ENCODE measurements around the gene SETD4.

SETD4 gene

GRCh38 chr21:36039861-36040260, 20.5 kb downstream of the SETD4 start:
- Histone ChIP-seq H3K4me1 (ENCODE audit: insufficient read depth, low read length) (no peaks in the 10 kb centered on the region), H2AFZ (ENCODE audit: low read depth, low read length) (no peak overlapping the region), H3K9me3 (ENCODE audit: insufficient read depth, low read length, severe bottlenecking) (no peaks in the 10 kb centered on the region), H3K9ac (ENCODE audit: low read depth, low read length) (no peak overlapping the region), H3K79me2 (ENCODE audit: insufficient read depth, low read length) (no peaks in the 10 kb centered on the region), H3K4me2 (ENCODE audit: insufficient read depth, low read length) (no peak overlapping the region), H3K27me3 (ENCODE audit: insufficient read depth, low read length, poor library complexity) (no peaks in the 10 kb centered on the region), H3K4me3 (ENCODE audit: low read depth in 1 of 2, low read length in 2 of 2) (no peak overlapping the region), H4K20me1 (ENCODE audit: insufficient read depth, low read length) (no peaks in the 10 kb centered on the region), H3K27ac (ENCODE audit: low read length) (no peak overlapping the region), H3K36me3 (ENCODE audit: insufficient read depth, low read length) (peaks cover 84% of the 10 kb centered on the region)
- ATAC-seq (ENCODE audit: insufficient read depth, low read depth) (no peak), DNase-seq (no peak)
- no peak for TF ChIP-seq CTCF (IDR thresholded peaks at IDR 0.05; ENCODE audit: borderline replicate concordance, extremely low read depth, low read length, poor library complexity, severe bottlenecking)
- no peak for TF ChIP-seq EZH2 (IDR thresholded peaks at IDR 0.05; ENCODE audit: borderline replicate concordance, low read depth, low read length, severe bottlenecking)

GRCh38 chr21:36038701-36039497, 21.4 kb downstream of the SETD4 start:
- H3K36me3 ChIP-seq (ENCODE audit: insufficient read depth, low read length), result peaks cover 83% of the 10 kb centered on the region
- H3K27me3 ChIP-seq (ENCODE audit: insufficient read depth, low read length, poor library complexity), result no peaks in the 10 kb centered on the region
- no peak overlapping the region for H3K4me2 ChIP-seq (ENCODE audit: insufficient read depth, low read length)
- no peak for ATAC-seq (ENCODE audit: insufficient read depth, low read depth)
- no peaks in the 10 kb centered on the region for H3K4me1 ChIP-seq (ENCODE audit: insufficient read depth, low read length)
- no peak overlapping the region for H3K4me3 ChIP-seq (ENCODE audit: low read depth in 1 of 2, low read length in 2 of 2)
- no peak overlapping the region for H3K27ac ChIP-seq (ENCODE audit: low read length)
- no peaks in the 10 kb centered on the region for H4K20me1 ChIP-seq (ENCODE audit: insufficient read depth, low read length)
- no peak for DNase-seq
- H3K9ac ChIP-seq (ENCODE audit: low read depth, low read length), result no peak overlapping the region
- H2AFZ ChIP-seq (ENCODE audit: low read depth, low read length), result no peak overlapping the region
- TF ChIP-seq EZH2 (IDR thresholded peaks at IDR 0.05; ENCODE audit: borderline replicate concordance, low read depth, low read length, severe bottlenecking), result no peak
- no peak for TF ChIP-seq CTCF (IDR thresholded peaks at IDR 0.05; ENCODE audit: borderline replicate concordance, extremely low read depth, low read length, poor library complexity, severe bottlenecking)
- H3K9me3 ChIP-seq (ENCODE audit: insufficient read depth, low read length, severe bottlenecking), result no peaks in the 10 kb centered on the region
- H3K79me2 ChIP-seq (ENCODE audit: insufficient read depth, low read length), result no peaks in the 10 kb centered on the region

- no peaks in the 10 kb centered on the region for H3K9me3 ChIP-seq (ENCODE audit: insufficient read depth, low read length, severe bottlenecking)
- no peak overlapping the region for H3K27ac ChIP-seq (ENCODE audit: low read length)
- no peak overlapping the region for H3K4me3 ChIP-seq (ENCODE audit: low read depth in 1 of 2, low read length in 2 of 2)
- H3K36me3 ChIP-seq (ENCODE audit: insufficient read depth, low read length), result peaks cover 58% of the 10 kb centered on the region
- no peak overlapping the region for H3K9ac ChIP-seq (ENCODE audit: low read depth, low read length)
- H3K27me3 ChIP-seq (ENCODE audit: insufficient read depth, low read length, poor library complexity), result no peaks in the 10 kb centered on the region
- H2AFZ ChIP-seq (ENCODE audit: low read depth, low read length), result no peak overlapping the region
- H3K79me2 ChIP-seq (ENCODE audit: insufficient read depth, low read length), result no peaks in the 10 kb centered on the region
- H4K20me1 ChIP-seq (ENCODE audit: insufficient read depth, low read length), result no peaks in the 10 kb centered on the region; the same call in 1 of the 2 replicates
- no peaks in the 10 kb centered on the region for H3K4me1 ChIP-seq (ENCODE audit: insufficient read depth, low read length)
- H3K4me2 ChIP-seq (ENCODE audit: insufficient read depth, low read length), result no peak overlapping the region
- peak; percentile 19; the same call in 1 of the 3 replicates for ATAC-seq (ENCODE audit: insufficient read depth, low read depth)
- no peak for DNase-seq
- TF ChIP-seq EZH2 (IDR thresholded peaks at IDR 0.05; ENCODE audit: borderline replicate concordance, low read depth, low read length, severe bottlenecking) (no peak), CTCF (IDR thresholded peaks at IDR 0.05; ENCODE audit: borderline replicate concordance, extremely low read depth, low read length, poor library complexity, severe bottlenecking) (no peak)
Observed at GRCh38 chr21:36035381-36035791, 24.9 kb downstream of the SETD4 start.

Data from DND-41 (cell line).